GM18520 (cell line): ENCODE measurements around the gene FOXD1.
A peak's percentile ranks its signal among the peaks of the same experiment; 100 is the strongest.
"Not testable (repeated sequence)": the region's sequence is repeated elsewhere in the genome, so short reads cannot be mapped to it uniquely, and the experiment has no call there.

Experiments used
- ATAC-seq: cut with Tn5 transposase; IDR thresholded peaks from one replicate; pipeline ENCODE4 v1.9.1; 2021; ENCODE audit not compliant: unreplicated experiment

The FOXD1 gene

GRCh38 chr5:73464016-73464745 lies 15.6 kb upstream of the FOXD1 start:
- ATAC-seq = no peak

DNA sequence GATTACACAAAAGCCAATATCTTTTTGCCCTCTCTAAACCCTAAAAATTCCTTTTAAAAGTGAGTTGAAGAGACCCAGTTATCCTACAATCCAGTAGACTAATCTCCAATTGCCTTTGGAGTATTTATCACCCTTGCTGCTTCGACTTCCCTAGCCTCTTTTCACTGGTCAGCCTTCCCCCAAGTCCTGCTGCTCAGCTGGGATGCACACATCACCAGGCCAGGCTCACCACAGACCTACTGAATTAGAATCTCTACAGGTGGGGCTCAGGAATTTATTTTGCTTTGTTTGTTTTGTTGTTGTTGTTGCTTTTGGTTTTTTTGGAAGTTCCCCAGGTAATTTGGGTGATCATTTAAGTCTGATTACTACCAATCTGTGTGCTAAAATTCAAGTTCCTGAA lies 11.6 kb upstream of the FOXD1 start:
- ATAC-seq = no peak

DNA sequence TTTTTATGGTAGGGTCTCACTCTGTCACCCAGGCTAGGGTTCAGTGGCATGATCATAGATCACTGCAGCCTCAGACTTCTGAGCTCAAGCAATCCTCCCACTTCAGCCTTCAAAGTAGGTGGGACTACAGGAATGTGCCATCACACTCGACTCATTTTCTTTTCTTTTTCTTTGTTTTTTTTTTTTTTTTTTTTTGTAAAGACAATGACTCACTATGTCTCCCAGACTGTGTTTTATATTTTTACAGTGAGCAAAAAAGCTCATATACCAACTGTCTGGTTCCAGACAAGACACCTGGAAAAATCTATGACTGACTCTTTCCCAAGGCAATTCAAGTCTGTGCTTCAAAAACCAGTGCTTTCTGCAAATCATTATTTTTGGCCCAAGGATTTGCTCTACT lies 10.8 kb upstream of the FOXD1 start:
- no peak for ATAC-seq

- ATAC-seq = not testable (repeated sequence)
These were observed 7.9 kb upstream of the FOXD1 start for GRCh38 chr5:73456462-73456861.

DNA sequence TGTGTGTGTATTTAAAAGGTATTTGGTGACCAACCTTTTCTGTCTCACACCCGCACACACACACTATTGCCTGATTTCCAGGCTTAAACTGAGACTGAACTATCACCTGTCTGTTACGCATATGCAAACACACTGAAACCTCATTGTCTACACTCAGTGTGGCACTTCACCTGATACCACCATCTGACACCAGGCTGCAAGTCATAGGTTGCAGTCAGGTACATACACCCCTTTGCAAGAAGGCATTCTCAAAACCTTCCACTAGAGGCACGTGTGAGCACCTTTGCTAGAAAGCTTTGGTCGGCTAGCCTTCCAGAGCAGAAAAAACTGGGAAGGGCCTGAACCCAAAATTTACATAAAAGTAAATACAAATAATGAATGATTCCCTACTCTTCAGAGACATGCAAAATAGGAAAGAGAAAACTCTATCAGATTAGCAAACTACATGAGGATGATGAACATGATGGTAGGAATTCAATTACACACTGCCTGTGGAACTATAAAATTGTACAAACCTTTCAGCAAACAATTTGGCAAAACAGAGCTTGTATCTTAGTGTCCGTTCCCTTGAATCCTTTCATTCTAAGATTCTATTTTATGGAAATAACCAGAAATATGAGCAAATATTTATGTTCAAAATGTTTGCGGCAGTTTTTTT lies 5.9 kb upstream of the FOXD1 start:
- ATAC-seq = no peak

GRCh38 chr5:73452215-73452614 lies 3.6 kb upstream of the FOXD1 start:
- ATAC-seq = no peak

DNA sequence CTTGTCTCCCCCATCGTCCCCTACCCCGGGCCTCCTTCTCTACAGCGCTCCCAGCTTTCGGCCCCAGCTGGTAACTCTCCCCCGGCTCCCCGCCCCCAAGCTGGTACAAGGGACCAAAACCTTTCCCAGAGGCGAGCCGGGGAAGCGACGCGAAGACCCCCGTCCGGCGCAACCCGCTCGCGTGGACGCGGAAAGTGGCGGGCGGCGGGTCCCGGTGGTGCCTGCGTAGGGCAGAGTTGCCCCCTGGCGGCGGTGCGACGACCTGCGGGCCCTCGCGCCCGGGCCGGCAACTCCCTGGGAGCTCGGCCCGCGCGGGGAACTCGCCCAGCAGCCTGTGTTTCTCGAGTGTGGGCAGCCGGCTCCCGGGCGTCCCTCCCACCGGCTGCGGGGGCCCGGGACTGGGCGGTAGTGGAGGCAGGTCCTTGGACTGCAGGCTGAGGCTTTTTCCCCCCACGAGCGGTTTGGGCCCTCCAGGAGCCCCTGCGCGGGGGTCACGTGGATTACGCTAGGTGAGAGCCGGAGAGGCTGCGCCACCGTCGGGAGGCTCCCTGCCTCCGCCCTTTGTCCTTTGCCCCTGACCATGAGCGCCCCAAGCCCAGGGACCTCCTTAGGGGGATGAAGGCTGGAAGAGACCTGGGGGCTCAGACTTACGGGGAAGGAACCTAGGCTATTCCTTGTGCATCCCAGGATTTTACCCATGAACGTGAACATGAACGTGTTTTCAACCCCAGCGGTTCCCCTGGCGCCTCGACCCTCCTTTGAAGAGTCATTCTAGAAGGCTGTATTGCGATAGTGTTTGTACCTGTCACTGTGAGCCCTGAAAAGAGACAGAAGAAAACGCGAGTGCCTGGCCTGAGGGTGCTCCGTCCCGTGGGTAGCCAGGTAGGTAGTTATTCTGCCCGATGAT lies 2.9 kb upstream of the FOXD1 start:
- ATAC-seq = no peak

DNA sequence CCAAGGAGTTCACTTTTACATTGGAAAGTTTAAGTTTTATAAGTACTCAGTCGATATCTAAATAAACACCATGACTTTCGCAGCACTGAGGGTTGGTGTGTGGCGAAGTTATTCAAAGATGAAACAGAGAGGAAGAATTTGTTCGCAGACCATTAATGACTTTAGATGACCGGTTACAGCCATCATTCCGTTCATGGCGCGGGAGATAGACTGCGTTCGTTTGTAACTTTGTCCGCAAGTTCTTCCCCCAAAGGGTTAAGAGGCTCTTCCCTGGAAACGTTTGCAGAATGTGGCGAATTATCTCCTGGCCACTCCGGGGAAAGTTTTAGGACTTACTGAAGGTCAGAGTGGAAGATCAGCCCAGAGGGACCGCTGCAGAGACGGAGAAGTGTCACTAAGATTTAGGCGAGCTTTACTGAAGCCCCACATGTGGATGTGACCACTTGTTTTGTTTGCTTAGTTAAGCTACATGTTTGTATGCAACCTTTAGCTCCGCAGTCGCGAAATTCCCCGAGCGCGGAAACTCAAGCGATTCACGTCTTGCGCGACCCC lies 2.2 kb upstream of the FOXD1 start:
- no peak for ATAC-seq

DNA sequence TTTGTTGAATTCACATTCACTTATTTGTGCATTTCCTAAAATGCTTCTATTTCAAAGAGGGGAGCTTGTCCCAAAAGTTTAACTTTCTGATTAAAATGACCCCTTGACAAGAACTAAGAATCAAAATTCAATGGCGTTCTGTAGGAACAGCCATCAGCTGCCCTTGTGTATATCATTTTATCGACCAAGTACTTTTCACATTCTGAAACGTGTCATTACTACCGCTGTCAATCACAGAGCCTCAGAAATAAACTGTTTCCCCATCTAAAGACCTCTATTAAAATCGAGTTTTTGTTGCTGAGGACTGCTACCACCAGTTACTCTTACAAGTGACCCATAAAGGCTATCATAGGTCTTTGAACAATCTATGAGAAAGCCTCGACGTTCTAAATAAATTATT lies 1.6 kb upstream of the FOXD1 start:
- ATAC-seq = no peak

DNA sequence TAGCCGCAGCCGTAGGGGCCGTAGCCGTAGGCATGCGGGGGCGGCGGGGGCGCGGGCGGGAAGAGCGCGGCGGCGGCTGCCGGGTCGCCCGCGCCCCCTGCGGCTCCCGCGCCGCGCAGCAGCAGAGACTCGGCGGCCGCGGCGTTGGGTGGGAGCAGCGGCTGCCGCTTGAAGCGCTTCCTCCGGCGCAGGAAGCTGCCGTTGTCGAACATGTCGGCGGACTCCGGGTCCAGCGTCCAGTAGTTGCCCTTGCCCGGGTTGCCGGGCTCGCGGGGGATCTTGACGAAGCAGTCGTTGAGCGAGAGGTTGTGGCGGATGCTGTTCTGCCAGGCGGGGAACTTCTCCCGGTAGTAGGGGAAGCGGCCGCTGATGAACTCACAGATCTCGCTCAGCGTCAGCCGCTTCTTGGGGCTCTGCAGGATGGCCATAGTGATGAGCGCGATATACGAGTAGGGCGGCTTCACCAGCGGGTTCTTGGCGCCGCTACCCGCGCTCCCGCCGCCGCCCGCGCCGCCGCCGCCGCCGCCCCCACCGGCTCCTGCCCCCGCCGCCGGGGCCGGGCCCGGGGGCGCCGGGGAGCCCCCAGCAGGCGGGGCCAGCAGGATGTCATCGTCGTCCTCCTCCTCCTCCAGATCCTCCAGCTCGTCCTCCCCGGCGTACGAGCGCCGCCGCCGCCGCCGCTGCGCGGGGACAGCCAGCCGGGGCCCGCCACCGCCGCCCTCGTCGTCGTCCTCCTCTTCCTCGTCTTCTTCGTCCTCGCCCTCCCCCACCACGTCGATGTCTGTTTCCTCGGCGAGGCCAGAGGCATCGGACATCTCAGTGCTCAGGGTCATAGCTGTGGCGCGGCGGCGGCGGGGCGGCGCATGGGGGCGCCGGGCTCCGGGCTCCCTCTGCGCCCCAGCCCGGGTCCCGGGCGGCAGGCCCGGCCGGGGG lies 781 bp downstream of the FOXD1 start:
- ATAC-seq = peak; percentile 19

- no peak for ATAC-seq
These were observed 1.7 kb downstream of the FOXD1 start for GRCh38 chr5:73446631-73447529.

DNA sequence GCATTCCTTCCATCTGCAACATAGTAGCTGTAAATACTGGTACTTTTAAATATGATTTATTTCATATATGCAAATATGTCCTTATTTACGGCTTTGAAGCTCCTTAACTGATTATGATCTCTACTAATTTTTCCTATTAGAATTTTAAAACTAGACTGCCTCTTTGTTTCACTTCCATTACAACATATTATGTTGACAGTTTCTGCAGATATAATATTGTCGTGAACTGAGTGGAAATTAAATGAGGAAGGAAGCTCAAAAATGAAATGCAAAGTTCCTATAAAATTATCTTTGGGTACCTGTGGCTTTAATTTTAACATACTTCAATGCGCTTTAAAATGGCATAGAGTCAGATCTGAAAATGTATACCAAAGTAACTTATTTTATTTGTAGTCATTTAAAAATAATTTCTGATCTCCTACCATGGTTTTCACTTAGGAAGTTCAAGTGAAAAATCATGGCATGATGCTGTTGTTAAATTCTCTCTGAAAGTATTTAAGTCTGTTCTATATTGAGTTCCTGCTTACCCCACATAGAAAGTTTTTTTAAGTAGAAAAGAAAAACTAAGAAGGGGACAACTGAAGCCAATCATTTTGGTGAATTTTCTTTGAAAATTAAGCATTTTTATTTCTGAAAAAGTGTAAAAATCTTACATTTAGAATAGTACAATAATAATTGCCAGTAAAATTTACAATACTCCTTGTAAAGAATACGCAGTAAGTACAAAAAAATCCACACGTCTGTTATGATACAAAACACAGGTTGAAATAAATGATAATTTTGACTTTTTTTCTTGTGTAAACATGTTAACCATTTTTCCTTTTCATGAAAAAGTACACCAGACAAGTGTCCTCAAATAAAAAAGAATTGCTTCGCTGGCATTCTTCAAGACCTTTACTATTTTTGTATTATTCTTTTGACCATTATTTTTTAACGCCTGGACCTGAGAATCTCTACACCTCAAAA lies 2.6 kb downstream of the FOXD1 start:
- ATAC-seq = no peak

GRCh38 chr5:73444499-73445438 lies 3.8 kb downstream of the FOXD1 start:
- ATAC-seq = no peak

DNA sequence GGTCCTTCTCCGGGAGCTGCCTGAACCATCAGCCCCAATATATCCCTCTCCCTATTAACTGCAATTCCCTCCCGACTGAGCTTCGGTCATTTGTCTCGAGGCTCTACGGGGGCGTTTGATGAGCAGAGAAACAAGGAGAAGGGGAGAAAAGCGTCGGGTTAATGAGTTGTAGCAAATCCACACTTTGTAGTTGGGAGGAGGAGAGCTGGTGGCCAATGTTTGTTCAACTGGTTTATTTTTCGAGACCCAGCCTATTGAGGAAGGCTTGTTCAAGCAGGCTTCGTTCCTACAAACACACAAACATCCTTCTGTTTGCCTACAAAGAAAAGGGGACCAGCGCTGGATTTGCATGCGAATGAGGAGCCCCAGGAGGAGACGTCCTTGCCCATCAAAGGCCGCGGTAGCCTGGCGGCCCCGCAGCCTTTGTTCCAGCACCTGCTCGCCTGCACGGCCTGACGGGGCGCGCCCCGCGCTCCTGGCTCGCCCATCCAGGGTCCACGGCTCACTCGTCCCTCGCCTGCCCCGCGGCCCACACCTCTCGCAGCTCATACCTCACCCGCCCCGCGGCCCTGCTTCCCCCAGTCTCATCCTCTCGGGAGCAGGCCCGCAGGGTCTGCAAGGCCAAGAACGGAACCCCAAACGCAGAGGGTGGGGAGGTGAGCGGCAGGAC lies 4.6 kb downstream of the FOXD1 start:
- ATAC-seq = no peak

DNA sequence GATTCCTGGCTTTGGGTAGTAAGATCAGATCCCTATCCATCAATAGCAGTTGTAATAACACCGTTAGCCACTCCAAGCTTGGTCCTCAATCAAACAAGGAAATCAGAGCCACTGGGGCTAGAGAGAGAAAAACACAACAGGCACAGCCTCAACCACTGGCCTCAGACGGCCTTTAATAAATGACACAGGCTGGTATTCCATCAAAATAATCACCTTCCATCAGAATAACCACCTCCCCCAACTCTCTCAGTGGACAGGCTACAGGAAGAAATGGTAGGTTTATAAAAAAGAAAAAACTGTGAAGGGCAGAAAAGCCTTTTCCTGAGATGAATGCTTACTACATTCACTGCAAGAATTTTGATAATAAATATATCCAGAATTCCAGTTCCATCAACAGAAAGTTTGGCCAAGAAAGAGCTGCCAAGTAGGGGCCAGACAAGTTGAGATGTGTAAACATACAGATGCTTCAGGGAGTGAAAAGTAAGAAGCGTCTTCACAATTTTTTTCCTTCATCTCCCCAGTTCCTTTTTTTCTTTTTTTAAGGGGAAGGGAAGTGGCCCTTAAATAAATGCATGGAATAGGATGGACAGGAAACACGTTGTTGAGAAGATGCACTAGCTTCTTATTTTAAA lies 5.5 kb downstream of the FOXD1 start:
- ATAC-seq = no peak

DNA sequence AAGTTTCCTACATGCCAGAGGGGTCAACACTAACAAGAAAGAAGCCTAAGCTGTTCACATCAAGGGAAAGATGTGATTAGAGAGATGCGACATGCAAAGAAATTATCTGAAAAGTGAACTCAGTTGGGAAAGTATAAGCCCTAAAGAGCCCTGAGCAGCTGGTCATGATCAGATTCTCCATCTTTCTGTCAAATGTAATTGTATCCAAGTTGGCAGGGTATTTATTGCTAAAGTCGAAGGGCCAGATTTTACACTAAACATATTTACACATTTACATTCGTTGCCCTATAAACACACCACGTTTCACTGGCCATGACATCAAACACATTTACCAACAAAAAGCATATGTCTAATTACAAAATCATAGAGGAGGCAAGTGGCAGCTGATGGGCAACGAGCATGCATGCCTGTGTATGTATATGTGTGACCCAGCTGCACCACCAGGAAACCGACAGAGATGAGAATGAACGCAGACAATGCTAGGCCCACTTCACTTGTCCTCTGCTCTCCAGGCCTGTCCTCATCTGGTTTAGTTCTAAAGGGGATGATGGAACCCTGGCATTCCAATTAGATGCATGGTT lies 6.3 kb downstream of the FOXD1 start:
- no peak for ATAC-seq
